HG03108 (cell line): Measurements from ENCODE around the gene ZNF200.
"Not testable (repeated sequence)": the region's sequence is repeated elsewhere in the genome, so short reads cannot be mapped to it uniquely, and the experiment has no call there.

Experiments
- ATAC-seq: cut with Tn5 transposase; IDR thresholded peaks from one replicate; pipeline ENCODE4 v1.9.1; 2021; ENCODE audit warnings: moderate library complexity; ENCODE audit not compliant: unreplicated experiment

Gene ZNF200

DNA sequence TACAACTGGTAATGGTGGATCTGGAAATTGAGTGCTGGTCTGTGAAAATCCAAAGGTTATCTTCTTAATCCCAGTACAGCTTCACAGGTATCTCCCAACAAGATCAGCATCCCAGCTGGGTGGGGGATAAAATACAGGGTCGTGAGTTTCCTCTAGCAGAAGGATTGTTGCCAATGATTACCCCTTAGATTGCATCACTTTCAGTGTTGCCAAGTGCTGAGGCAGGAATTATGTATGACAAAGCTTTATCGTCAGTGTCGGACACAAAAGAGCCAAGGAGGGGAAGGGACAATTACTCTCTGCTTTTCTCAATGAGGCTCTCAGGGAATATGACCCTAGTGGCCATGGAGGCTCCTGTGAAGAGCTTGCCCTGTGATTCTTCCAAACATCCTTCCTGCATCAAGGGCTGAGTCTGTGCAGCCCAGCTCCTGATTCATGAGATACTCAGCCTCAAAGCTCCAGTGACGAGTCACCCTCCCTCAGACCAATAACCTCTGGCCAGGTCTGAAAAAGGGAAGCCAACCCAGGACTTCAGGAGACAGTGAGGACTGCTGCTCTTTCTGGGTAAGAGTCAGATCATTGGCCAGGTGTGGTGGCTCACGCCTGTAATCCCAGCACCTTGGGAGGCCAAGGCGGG, 31.9 kb downstream of the ZNF200 start:
- ATAC-seq: no peak

DNA sequence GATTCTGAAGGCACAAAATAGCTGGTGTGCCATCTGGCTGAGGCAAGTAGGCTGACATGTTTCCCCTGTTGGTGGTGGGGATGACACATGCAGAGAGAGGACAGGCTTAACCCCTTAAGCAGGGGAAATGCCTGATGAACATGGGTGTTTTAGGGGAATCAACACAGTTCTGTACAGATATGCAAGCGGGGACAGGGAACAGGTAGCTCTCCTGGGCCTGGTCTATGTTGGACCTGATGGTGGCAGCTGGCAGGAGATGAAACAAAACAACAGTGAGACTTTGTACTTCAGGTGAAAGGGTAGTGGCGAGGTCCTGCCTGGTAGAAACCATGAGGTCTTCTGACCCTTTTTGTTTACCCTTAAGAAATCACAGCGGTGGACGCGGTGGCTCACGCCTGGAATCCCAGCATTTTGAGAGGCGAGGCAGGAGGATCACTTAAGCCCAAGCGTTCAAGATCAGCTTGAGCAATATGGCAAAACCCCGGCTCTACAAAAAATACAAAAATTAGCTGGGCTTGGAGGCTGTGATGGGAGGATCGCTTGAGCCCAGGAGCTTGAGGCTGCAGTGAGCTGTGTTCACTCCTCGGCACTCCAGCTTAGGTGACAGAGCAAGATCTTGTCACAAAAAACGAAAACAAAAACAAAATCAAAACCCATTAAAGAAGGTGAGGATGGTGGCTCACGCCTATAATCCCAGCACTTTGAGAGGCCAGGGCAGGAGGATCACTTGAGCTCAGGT, 36.5 kb downstream of the ZNF200 start:
- ATAC-seq: no peak

DNA sequence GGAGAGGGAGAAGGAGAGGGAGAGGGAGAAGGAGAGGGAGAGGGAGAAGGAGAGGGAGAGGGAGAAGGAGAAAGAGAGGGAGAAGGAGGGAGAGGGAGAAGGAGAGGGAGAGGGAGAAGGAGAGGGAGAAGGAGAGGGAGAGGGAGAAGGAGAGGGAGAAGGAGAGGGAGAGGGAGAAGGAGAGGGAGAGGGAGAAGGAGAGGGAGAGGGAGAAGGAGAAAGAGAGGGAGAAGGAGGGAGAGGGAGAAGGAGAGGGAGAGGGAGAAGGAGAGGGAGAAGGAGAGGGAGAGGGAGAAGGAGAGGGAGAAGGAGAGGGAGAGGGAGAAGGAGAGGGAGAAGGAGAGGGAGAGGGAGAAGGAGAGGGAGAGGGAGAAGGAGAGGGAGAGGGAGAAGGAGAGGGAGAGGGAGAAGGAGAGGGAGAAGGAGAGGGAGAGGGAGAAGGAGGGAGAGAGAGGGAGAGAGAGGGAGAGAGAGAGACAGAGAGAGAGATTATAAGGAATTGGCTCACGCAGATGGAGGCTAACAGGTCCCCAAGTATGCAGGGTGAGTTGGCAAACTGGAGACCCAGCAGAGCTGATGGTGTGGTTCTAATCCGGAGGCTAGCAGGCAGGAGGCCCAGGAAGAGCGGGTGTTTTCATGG, 37.1 kb downstream of the ZNF200 start:
- ATAC-seq: not testable (repeated sequence)

DNA sequence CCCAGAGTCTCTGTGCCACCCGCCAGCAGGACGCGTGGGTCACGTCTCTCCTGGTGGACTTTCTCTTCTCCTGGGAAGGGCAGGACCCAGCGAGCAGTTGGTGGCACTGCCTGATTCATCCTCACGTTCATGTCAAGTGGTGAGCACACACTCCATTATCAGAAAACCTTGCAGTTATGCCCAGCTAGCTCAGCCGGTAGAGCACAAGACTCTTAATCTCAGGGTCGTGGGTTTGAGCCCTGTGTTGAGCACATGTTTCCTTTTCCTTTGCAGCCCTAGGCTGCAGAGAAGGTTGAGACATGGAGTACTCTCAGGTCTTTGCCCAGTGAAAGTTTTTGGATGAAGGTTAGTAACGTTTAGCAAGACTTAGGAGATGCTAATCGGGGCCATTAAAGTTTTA, 39.0 kb downstream of the ZNF200 start:
- ATAC-seq: no peak

DNA sequence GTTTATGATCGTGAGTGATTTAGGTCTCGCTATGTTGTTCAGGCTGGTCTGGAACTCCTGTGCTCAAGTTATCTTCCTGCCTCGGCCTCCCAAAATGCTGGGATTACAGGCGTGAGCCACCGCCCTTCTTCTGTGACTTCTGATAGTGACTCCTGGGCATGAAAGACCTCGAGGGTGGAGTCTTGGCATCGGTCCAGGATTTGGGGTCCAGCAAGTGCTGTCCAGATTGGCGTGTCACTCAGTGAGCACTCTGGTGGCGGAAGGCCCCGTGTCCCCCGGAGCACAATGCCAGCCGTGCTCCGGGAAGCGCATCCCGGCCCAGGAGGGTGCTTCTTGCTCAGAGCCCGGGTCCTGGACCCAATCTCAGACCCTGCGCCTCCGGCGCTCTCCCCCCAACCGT, 40.2 kb downstream of the ZNF200 start:
- no peak for ATAC-seq

DNA sequence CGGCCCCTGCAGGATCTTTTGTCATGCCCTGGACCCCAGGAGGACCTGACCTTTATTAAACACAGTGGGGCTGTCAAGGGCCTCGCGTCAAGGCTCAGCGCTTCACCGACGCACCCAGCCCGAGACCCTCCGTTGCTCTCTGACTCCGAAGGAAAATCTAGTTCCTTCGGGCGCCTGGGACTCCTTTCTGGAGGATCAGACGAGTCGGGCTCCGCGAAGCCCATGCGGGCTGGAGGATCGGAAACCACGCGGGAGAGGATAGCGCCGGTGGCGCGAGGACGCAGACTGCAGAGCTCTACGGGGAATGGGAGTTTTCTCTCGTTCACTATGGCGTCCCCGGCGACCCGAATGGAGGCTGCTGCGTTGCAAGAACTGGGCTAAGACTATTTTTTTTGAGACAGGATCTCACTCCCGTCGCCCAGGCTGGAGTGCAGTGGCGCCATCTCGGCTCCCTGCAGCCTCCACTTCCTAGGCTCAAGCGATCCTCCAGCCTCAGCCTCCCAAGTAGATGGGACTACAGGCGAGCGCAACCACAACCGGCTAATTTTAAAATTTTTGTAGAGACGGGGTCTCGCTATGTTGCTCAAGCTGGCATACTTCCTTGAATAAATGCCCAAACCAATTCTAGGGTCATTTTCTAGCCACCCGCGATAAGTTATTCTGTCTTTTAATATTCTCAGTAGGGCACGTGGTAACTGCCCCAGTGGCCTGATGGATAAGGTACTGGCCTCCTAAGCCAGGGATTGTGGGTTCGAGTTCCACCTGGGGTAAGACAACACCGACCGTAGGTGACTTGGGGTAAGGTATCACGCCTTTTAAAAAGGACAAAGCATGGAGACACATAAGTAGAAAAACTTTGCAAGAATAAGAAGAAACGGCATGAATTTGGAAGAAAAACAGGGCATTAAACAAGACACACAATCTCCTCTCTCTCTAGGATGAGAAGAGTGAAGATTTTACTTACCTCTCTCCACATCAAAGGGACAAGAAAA, 41.4 kb downstream of the ZNF200 start:
- ATAC-seq: no peak

DNA sequence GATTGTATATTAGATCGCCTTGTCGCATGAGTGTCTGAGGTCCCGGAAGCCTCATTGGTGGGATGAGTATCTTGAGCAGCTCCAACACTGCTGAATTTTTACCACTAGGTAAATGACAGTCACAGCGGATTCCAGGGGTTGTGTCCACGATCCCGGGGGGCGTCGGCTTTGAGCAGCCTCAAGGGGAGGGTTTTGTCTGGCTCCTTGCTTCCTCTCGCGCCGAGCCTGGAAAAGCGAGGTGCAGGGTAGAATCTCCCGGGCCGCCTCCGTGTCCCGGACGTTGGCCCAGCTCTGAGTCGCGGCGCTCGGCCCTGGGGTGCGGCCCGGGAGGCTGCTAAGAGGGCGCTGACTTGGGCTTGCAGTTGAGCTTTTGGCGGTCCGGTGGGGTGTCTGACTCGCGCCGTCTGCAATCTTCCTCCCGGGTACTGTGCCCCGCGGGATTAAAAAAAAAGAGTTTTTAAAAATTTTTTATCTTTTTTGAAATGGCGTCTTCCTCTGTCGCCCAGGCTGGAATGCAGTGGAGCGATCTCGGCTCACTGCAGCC, 42.4 kb downstream of the ZNF200 start:
- no peak for ATAC-seq

DNA sequence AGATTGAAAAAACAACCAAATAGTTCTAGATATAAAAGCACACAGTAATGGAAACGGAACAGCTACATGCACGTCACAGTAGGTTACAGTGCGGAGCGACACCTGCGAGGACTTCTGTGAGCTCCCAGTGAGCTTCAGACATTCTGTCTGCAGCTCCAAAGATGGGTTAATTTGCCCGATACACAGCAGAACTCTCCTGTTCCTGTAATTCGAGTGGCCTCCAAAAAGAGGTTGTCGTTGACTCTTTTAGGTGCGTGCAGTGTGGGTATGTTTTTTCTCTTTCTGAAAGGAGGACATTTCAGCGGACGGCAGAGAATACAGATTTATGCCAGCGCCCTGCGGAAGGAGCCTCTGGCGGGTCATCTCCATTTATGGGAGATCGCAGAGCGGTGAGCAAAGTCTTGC, 44.0 kb downstream of the ZNF200 start:
- ATAC-seq: no peak

DNA sequence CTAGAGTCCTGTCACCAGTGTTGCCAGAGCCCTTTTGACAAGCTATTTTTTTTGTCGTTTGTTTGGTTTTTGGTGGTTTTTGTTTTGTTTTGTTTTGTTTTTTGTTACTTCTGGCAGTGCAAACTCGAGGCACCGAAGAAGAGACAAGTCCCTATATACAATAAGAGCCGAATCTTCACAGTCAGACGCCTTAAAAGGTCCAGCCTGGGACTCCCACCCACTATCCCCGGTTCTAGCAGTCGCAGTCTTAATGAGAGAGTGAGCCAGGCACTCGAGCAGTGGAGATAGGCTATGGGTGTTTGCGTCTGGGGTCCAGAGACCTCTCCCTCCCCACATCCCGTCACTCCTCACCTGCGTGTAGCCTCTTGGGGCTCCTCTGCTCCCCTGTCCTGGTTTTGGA, 45.1 kb downstream of the ZNF200 start:
- ATAC-seq: no peak

DNA sequence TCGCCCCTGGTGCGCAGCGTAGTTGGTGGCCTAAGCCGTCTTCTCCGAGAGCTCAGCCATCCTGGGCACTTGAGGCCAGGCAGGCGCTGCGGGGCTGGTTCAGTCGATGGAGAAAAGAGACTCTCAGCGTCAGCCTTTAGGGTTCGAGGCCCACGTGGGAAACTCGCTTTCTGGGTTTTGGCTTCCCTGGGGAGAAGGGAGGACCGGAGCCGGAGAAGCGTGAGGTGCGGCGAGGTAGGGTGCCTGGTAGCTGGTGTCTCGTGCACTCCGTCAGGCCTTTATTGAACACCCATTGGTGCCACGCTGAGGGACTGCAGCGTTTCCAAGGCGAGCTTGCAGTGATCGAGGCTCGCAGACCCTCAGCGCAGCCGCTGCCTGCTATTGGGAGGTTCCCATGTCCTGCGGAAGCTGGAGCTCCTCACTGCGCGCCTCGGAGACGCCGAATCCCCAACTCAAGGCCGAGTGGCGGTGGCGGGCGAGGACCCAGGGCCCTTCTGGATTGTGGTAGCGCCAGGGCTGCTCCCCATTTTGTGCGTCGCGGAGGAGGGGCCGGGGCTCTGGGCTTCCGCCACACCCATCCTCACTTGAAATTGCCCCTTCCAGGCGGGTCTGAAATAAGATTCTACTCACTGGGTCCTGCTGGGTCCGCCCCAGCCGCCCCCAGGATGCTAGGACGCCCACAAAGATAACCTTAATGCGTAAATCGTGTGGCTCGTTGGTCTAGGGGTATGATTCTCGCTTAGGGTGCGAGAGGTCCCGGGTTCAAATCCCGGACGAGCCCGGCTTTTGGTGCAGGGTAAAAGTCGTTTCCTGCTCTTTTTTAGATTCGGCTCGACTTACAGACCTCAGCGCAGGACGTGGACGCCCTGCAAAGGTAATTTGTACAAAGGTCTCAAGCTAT, 45.8 kb downstream of the ZNF200 start:
- ATAC-seq: no peak

DNA sequence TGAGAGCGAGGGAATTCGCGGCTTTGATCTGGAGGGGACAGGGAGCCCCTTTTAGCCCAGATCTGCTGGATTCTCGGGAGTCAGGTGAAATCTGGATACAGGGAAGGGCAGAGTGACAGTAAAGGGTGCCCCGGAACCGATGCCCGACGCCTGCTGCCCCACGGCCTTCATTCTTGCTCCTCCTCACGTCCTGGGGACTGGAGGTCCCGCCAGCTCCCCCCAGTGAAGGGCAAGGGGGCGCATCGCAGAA, 46.4 kb downstream of the ZNF200 start:
- ATAC-seq: no peak

DNA sequence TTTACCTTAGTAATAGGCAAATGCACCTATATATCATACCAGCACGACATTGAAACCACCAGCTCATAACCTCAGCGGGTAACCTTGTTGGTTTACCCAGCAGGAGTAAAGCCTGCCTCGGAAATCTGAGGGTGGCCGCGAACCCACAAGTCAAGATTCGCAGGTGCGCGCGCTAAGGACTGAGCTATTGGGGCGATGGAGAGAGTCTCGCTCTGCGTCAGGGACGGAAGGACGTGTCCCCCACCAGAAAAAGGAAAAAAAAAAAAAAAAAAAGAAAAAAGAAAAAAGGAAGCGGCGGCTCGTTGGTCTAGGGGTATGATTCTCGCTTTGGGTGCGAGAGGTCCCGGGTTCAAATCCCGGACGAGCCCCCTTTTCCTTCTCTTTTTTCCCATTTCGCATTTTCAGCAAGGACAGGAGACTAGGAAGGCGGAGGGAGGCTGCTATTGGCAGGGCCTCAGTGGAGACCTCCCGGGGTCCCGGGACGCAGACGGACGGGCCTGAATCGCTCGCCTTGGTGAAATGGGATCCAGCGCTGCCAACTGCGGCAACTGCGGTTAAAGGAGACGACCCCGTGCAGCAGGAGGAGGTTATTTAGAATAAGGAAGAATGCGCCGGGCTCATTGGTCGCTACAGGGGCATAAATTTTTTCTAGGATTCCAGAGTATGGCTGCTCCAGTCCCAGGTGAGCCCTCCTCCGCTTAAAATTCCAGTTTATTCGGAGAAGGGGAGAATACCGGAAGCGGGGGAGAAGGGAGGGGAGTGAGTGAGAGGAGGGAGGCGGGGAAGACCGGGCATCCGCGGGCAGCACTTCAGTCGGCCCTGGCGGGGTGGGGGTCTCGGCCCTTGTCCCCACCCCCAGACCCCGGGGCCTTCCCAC, 46.9 kb downstream of the ZNF200 start, which contains the start of gene OR1F1:
OR1F1 (plus strand) TSS at position 407 of the 877 bp plus-strand sequence.
- ATAC-seq: no peak

DNA sequence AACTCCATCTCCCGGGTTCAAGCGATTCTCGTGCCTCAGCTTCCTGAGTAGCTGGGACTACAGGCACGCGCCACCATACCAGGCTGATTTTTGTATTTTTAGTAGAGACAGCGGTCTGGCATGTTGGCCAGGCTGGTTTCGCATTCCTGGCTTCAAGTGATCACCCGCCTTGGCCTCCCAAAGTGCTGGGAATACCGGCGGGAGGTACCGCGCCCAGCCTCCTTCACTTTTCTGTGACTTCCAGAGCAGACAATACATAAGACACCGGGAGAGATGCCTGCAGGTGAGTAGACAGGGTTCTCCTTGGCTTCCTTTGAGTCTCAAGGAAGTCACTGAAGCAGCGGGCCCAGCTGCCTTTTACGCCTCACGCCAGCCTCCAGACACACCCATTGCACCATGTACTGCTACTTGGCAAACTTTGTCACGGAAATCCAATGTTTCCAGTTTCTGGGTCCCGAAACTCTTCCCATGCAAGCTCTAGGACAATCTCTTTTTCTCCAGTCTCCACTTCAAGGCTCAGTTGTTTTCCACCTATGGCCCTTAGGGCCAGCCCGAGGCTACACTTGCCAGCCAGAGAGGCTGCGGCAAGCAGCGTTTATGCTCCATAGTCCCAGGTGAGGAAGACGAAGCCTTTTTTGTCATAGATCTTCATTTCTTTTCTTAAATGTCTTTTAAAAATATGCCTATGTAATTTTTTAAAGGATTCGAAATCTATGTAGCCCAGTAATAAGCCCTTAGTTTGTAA, 47.8 kb downstream of the ZNF200 start:
- ATAC-seq: no peak

DNA sequence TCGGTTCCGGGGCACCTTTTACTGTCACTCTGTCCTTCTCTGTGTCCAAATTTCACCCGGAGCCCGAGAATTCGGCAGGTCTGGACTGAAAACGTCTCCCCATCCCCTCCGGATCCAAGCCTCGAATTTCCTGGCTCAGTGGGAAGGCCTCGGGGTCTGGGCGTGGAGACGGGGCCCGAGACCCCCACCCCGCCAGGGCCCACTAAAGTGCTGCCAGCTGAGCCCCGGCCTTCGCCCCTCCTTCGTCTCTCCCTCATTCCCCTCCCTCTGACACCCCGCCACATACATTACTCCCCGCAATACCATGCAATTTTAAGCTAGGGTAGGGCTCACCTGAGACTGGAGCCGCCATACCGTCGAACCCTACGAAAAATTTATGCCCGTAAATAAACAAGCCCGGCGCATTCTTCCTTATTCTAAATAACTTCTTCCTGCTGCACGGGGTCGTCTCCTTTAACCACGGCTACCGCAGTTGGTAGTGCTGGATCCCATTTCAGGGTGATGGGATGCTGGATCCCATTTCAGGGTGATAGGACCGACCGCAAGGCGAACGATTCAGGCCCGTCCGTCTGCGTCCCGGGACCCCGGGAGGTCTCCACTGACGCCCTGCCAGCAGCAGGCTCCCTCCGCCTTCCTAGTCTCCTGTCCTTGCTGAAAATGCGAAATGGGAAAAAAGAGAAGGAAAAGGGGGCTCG, 51.4 kb downstream of the ZNF200 start:
- no peak for ATAC-seq

DNA sequence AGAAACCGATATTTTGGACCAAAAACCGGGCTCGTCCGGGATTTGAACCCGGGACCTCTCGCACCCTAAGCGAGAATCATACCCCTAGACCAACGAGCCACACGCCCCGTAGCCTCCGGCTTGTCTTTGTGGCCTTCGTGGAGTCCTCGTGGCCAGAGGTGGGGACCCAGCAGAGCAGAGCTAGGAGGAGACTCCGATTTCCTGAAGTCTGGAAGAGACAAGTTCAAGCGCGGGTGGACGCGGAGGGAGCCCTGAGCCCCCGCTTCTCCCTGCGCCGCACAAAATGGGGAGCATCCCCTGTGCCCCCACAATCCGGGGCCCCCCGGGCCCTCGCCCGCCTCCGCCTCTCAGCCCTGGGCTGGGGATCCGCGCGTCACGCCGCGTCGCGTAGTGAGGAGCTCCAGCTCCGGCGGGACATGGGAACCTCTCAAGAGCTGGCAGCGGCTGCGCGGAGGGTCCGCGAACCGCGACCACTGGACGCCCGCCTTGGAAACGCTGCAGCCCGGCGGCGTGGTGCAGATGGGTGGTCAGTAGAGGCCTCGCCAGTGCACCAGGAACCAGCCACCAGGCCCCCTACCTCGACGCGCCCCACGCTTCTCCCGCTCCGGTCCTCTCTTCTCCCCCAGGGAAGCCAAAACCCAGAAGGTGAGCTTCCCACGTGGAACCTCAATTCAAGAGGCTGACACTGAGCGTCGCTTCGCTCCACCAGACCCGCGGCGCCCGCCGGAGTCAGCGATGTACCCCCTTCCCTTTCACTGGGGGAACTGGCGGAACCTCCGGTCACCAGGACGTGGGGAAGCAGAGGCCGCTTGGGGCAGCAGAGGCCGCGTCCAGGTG, 52.1 kb downstream of the ZNF200 start:
- ATAC-seq: no peak

DNA sequence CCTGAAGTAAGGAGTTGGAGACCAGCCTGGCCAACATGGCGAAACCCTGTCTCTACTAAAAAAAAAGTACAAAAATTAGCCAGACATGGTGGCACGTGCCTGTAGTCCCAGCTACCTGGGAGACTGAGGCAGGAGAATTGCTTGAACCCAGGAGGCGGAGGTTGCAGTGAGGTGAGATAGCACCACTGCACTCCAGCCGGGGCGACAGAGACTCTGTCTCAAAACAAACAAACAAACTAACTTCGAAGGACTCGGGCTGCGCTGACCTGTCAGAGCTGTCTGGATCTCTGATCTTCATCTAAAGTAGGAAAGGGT, 52.7 kb downstream of the ZNF200 start:
- ATAC-seq: not testable (repeated sequence)

DNA sequence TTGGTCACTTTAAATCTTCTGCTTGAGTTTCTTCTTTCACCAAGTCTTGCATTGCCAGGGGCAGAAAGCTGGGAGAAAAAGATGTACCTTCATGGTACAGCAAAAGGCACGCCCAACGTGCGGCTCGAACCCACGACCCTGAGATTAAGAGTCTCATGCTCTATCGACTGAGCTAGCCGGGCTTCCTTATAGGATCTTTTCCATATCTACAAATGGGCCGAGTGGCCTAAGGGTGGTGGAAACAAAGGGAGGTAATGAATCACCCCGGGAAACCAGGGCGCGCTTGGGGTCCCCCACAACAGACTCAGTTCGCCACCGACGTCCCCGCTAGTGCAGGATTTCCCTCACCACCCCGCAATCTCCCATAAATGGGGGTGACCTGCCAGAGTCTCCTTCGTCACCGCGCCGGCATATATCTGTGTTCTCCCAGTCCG, 54.5 kb downstream of the ZNF200 start:
- no peak for ATAC-seq
